Inflammatory macrophage treated with lipopolysaccharide for 4 hours (primary cell): Measurements from ENCODE around the gene CFAP251.
A peak's percentile ranks its signal among the peaks of the same experiment; 100 is the strongest.
"Not testable (repeated sequence)": the region's sequence is repeated elsewhere in the genome, so short reads cannot be mapped to it uniquely, and the experiment has no call there.

Experiments used
- DNase-seq: peaks from one replicate; pipeline ENCODE4 v3.0.0-alpha.2; 2020

The CFAP251 gene

DNA sequence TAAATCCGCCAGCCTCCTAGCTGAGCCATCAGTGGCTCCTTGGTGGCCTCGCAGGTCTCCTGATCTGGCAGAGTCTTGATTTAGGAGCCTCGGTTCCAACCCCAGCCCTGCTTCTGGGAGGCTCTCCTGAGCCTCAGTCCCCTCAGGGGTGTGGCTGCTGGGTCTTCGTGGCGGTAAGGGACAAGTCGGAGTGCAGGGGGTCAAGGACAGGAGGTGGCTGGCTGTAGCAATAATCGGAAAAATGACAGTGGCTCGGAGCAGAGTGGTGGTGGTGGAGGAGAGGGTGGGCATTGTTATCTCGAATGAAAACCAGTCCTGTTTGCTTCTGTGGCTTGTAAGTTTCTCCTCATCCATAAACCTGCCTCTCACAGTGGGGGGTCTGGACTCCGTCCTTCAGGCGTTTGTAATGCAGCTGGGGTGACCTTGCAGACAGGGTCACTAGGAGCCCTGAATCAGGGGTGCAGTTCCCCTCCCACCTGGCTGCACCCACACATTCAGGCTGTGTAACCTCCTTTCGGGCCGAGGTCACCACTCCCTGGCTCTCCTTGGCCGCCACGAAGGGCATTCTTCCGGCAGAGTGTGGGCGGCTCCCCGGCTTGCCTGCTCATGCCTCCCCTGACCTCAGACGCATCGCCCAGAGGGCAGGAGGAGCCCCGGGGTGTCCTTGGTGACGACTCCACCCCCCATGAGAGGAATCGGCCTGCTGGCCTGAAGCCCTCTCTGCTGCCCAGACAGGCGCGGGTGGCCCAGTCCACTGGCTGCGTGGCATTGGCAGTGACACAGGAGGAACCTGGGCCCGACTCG lies 111.4 kb downstream of the CFAP251 start:
- DNase-seq = no peak

- no peak for DNase-seq
These were observed 112.1 kb downstream of the CFAP251 start for GRCh38 chr12:122030424-122031035.

GRCh38 chr12:122031342-122032216 lies 113.2 kb downstream of the CFAP251 start:
- peak; percentile 33 for DNase-seq

GRCh38 chr12:122032580-122032979 lies 114.2 kb downstream of the CFAP251 start:
- DNase-seq = no peak

DNA sequence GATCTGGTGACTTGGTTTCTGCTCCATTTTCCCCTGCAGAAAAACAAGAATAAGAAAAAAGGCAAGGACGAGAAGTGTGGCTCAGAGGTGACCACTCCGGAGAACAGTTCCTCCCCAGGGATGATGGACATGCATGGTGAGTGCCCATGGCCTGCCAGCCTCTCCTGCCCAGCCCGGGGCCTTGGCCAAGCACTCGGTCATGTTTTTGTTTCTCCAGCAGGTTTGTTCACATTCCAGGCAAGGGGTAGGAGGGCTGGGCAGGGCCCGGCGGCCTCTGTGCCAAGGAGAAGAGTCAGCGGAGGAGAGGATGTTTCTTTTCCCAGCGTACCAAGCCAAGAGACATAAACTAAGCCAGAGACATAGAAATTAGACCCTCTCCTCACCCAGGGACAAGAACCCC lies 116.9 kb downstream of the CFAP251 start:
- DNase-seq = no peak

DNA sequence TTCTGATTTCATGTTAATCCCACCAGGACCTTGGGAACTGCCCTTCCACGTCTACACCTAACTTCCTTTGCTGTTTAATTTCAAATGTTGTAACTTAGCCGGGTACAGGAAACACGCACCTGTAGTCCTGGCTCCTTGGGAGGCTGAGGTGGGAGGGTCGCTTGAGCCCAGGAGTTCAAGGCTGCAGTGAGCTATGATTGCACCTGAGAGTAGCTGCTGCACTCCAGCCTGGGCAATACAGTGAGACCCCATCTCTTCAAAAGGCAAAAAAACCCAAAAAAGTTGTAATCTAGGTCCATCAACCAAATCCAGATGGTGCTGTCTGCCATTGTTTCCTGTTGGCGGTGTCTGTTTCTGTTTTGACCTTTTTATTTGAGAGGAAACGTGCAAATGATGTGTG lies 117.8 kb downstream of the CFAP251 start:
- no peak for DNase-seq

GRCh38 chr12:122040579-122041386 lies 122.4 kb downstream of the CFAP251 start:
- DNase-seq = no peak

DNA sequence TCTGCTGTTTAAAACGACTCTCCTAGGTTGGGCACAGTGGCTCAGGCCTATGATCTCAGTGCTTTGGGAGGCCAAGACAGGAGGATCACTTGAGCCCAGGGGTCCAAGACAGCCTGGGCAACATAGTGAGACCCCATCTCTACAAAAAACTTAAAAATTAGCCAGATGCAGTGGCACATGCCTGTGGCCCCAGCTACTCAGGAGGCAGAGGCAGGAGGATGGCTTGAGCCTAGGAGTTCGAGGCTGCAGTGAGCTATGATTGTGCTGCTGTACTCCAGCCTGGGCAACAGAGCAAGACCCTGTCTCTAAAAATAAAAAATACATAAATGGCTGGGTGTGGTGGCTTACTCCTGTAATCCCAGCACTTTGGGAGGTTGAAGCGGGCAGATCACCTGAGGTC lies 123.1 kb downstream of the CFAP251 start:
- DNase-seq = not testable (repeated sequence)

DNA sequence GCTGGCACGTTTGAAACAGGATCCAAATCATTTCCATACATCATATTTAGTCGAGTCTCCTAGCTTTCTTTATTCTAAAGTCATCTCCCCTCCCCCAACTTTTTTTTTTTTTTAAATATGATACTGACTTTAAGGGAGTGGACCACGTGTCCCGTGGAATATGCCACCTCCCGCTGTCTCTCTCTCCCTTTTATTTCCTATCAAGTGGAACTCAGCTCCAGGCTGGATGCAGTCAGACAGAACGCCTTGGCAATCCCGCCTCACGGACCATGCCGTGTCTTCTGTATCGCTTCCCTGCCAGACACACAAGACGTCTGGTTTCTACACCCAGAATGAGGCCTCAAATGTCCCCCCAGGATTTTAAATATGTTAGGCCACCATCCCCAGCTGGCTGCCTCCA lies 124.5 kb downstream of the CFAP251 start:
- no peak for DNase-seq

GRCh38 chr12:122043476-122043875 lies 125.1 kb downstream of the CFAP251 start:
- no peak for DNase-seq

- no peak for DNase-seq
These were observed 126.9 kb downstream of the CFAP251 start for GRCh38 chr12:122045262-122045661.

DNA sequence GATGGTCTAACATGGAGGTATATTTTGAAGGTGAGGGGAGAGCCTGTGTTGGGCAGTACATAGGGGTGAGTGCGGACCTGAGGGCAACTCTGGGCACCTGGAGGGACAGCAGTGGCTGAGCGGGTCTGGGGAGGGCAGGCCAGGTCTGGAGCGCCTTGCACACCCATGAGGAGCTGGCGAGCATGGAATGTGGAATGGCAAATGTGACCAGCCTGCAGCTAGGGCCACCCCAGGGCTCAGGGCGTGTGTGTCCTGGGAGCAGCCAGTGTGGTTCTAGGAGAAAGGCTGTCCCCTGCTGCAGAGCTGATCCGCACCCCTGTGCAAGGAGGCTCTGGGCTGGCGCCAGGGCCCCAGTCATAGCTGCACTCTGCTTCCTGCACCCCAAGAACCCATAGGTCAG lies 127.8 kb downstream of the CFAP251 start:
- no peak for DNase-seq

- no peak for DNase-seq
These were observed 129.8 kb downstream of the CFAP251 start for GRCh38 chr12:122048151-122048550.

- DNase-seq = no peak
These were observed 131.4 kb downstream of the CFAP251 start for GRCh38 chr12:122049827-122050226.

DNA sequence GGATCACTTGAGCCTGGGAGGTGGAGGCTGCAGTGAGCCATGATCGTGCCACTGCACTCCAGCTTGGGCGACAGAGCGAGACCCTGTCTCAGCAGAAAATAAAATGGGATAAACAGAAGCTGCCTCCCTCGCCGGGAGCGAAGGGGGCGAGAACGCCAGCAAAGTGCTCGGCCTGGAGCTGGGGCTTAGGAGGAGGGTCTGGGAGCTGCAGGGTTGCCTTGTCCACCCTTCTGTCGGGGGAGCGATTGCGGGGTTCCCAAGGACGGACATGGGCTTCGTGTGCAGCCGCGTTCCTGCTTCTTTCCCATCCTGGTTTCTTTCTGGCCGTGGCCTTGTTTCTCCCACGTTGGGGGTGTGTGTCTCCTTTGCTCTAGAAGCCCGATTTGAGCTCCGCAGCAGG lies 132.3 kb downstream of the CFAP251 start:
- DNase-seq = no peak

DNA sequence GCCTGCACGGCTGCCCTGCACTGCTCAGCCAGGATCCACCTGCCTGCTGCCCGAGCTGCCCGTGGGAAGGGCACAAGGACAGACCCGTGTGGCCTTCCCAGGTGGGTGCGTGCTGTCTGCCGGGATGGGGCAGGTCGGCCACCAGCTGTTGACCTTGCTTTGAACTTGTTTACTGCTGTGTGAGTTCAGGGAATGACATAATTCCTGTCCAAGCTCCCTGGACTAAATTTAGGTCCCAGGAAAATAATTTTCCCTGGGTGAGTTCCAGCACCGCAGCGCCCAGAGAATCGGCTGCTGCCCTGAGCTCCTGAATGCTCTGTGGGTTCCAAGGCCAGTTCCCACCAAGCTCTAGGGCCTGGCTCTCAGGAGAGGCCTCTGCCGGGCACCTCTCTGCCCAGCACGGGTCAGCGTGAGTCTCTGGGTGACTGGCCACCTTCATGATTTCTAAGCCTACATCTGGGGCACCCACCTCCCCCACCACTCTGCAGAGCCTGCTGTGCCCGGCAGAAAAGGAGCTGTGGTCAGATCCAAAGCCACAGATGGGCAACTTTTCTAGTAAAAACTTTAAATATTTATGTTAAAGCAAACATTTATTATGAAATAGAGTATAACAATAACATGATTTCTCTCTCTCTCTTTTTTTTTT lies 133.0 kb downstream of the CFAP251 start:
- DNase-seq = no peak

DNA sequence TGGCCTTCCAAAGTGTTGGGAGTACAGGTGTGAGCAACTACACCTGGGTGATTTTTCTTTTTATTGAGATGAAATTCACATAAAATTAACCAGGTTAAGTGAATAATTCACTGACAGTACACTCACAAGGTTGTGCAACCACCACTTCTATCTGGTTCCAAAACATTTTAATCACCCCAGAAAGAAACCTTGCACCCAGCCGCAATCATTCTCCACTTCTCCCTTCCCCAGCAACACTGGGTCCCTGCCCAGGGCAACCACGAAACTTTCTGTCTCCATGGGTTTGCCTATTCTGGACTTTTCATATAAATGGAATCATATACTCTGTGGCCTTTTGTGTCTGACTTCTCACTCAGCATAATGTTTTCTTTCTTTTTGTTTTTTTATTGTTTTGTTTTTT lies 133.9 kb downstream of the CFAP251 start:
- DNase-seq = no peak
